Panc1 (cell line): Measurements from ENCODE around the gene SMCHD1.

Experiments
- POLR2AphosphoS5 ChIP-seq: IDR thresholded peaks from 2 replicates; pipeline ENCODE4 v1.6.1; 2012; ENCODE audit warnings: mild to moderate bottlenecking, low read depth, low read length, moderate library complexity
- TF ChIP-seq, protein P1 (sequence below): fragments of 450-650 bp; IDR thresholded peaks from 2 replicates; pipeline ENCODE4 v1.5.1; 2017; ENCODE audit warnings: mild to moderate bottlenecking
- TF ChIP-seq, protein P2 (sequence below), 2 experiments: IDR thresholded peaks; 2 replicates each; pipeline ENCODE4 v1.6.1; 2011 to 2012; ENCODE audit warnings: low read depth in 2 of 2, control low read depth in 1 of 2, low read length in 1 of 2, mild to moderate bottlenecking in 1 of 2, moderate library complexity in 1 of 2; ENCODE audit not compliant: insufficient read depth in 1 of 2

DNA sequence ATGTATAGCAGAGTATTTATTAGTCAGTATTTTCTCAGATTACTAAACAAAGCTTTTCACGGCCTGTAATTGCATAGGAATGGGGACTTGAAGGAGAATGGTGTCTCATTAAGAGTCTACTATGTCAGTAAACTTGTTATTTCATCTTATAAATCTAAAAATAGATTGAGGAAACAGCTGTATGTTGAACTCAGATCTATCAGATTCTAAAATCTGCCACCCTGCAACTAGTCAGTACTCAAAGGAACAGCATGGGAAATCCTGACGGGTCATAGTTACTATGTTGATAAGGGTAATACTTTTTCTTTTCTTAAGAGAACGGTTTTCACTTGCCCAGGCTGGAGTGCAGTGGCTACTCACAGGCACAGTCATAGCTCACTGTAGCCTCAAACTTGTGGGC lies 121.1 kb downstream of the SMCHD1 start:
- TF ChIP-seq, protein P1, sequence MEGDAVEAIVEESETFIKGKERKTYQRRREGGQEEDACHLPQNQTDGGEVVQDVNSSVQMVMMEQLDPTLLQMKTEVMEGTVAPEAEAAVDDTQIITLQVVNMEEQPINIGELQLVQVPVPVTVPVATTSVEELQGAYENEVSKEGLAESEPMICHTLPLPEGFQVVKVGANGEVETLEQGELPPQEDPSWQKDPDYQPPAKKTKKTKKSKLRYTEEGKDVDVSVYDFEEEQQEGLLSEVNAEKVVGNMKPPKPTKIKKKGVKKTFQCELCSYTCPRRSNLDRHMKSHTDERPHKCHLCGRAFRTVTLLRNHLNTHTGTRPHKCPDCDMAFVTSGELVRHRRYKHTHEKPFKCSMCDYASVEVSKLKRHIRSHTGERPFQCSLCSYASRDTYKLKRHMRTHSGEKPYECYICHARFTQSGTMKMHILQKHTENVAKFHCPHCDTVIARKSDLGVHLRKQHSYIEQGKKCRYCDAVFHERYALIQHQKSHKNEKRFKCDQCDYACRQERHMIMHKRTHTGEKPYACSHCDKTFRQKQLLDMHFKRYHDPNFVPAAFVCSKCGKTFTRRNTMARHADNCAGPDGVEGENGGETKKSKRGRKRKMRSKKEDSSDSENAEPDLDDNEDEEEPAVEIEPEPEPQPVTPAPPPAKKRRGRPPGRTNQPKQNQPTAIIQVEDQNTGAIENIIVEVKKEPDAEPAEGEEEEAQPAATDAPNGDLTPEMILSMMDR: no peak
- TF ChIP-seq, protein P2, sequence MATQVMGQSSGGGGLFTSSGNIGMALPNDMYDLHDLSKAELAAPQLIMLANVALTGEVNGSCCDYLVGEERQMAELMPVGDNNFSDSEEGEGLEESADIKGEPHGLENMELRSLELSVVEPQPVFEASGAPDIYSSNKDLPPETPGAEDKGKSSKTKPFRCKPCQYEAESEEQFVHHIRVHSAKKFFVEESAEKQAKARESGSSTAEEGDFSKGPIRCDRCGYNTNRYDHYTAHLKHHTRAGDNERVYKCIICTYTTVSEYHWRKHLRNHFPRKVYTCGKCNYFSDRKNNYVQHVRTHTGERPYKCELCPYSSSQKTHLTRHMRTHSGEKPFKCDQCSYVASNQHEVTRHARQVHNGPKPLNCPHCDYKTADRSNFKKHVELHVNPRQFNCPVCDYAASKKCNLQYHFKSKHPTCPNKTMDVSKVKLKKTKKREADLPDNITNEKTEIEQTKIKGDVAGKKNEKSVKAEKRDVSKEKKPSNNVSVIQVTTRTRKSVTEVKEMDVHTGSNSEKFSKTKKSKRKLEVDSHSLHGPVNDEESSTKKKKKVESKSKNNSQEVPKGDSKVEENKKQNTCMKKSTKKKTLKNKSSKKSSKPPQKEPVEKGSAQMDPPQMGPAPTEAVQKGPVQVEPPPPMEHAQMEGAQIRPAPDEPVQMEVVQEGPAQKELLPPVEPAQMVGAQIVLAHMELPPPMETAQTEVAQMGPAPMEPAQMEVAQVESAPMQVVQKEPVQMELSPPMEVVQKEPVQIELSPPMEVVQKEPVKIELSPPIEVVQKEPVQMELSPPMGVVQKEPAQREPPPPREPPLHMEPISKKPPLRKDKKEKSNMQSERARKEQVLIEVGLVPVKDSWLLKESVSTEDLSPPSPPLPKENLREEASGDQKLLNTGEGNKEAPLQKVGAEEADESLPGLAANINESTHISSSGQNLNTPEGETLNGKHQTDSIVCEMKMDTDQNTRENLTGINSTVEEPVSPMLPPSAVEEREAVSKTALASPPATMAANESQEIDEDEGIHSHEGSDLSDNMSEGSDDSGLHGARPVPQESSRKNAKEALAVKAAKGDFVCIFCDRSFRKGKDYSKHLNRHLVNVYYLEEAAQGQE (IDR thresholded peaks at IDR 0.05; ENCODE audit: insufficient read depth in 1 of 2, low read depth in 2 of 2, low read length in 1 of 2): no peak
- no peak for TF ChIP-seq POLR2AphosphoS5
